ENCODE data around the gene BHLHE40.
"Not testable (repeated sequence)": the region's sequence is repeated elsewhere in the genome, so short reads cannot be mapped to it uniquely, and the experiment has no call there.

BHLHE40 gene

DNA sequence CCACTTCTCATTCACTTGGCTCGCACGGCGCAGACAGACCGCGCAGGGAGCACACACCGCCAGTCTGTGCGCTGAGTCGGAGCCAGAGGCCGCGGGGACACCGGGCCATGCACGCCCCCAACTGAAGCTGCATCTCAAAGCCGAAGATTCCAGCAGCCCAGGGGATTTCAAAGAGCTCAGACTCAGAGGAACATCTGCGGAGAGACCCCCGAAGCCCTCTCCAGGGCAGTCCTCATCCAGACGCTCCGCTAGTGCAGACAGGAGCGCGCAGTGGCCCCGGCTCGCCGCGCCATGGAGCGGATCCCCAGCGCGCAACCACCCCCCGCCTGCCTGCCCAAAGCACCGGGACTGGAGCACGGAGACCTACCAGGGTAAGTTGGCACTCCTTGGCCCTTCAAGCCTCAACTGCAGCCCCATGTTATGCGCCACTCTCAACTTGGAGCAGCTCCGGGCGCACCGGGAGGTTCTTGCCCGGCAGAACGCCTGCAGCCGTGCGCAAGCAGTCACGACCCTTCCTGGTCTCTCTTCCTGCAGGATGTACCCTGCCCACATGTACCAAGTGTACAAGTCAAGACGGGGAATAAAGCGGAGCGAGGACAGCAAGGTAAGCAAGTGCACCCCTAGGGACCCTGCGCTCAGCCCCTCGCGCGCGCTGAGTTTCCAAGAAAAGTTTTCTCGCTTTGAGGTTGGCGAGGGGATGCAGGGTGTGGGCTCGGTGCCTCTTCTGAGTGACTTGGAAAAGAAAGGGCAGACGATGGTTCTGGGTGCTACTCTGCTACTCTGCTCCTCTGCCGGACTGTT lies at the start of gene BHLHE40:
Gene BHLHE40, plus strand, starts transcription at position 10 of the 801 bp plus-strand sequence. Its CDS starts 282 bp downstream, at position 292.
- DNase-seq, result no peak

DNA sequence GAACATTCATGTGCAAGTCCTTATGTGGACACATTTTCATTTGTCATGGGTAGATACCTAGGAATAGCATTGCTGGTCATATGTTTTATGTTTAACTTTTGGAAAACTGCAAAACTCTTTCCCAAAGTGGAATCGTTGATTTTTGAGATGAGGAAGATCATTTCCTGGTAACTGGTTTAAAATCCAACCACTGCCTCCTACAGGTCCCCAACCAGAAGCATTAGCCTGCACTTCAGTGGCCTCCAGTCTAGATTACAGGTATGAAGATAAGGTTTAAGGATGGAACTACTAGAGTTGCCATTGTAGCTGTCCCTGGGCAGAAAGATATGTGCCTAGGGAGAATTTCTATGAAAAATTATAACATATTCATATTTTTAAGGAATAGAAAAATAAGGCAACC lies 48.7 kb upstream of the BHLHE40 start:
- DNase-seq, result no peak

DNA sequence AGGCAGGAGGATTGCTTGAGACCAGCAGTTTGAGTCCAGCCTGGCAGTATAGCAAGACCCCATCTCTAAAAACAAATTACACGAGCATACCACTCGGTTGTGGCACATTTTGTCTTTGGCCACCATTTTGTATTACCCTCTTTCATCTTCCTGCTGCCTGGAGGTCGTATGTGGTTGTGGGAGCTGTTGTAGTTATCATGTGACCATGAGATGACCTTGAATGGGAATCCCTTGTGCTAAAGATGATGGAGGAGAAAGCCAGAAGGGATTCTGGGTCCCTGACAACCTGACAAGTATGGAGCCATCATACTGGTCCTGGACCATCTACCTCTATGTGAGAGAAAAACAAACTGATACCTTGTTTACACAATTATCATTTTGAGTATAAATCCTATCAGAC lies 45.2 kb upstream of the BHLHE40 start:
- DNase-seq, result no peak

DNA sequence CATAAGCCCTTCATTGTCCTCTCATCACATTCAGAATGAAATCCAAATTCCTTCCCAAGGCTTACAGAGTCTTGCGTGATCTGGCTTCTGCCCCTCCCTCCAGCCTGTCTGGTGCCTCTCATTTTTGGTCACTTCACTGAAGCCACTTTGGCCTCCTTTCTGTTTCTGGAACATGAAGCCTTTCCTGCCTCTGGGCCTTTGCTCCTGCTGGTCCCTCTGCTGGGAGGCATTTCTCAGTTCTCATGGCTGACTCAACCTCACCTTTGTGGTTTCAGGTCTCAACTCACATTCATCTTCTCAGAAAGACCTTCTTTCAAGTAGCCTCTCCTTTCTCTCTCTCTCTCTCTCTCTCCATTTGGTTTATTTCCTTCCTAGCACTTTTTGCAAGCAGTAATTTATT lies 43.9 kb upstream of the BHLHE40 start:
- peak; percentile 22 for DNase-seq

DNA sequence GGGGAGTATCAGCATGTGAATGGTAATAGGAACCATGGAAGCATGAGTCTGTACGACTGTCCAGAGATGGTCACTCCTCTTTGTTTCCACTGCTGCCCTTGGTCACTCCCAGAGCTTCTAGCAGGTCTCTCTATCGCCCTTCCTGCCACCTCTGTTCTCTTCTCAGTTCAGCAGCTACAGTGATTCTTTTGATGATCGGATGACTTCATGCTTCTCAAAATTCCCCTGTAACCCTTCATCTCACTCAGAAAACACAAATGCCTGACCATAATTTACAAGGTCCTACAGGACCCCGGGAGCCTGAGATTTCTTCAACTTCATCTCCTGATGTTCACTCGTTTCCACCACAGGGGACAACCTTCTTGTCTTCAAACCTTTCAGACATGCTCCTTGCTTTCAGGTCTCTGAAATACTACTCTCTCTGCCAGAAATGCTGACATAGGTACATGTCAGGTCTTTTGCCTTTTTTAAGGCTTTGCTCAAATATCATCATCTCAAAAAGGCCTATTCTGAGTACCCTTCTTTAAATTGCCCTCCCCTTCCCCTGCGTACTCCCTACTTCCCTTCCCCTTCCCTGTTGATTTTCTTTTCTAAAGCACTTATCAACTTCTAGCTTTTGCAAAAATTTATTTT lies 42.1 kb upstream of the BHLHE40 start:
- no peak for DNase-seq

DNA sequence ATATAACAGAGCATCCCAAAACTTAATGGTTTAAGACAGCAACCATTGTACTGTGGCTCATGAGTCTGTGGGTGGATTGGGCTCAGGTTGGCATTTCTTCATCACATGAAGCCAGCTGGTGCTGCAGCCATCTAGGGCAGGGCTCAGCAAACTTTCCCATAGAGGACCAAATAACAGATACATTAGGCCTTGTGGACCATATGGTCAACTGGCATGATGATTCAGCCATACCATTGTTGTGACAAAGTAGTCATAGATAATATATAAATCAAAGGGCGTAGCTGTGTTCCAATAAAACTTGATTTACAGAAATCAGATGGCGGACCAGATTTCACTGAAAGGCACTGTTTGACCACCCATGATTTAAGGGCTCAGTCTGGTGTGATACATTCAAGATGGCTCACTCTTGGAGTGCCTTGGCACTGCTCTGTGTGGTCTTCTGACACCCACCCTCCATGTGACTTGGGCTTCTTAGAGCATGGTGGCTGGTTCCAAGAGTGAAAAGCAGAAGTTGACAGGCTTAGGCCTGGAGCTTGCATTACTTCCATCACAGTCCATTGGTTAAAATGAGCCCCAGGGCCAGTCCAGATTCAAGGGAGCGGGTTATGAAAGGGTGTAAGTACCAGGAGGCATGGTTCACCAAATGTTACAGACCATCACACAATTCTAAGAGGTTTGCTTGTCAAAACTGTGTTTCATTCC lies 40.8 kb upstream of the BHLHE40 start:
- no peak for DNase-seq

DNA sequence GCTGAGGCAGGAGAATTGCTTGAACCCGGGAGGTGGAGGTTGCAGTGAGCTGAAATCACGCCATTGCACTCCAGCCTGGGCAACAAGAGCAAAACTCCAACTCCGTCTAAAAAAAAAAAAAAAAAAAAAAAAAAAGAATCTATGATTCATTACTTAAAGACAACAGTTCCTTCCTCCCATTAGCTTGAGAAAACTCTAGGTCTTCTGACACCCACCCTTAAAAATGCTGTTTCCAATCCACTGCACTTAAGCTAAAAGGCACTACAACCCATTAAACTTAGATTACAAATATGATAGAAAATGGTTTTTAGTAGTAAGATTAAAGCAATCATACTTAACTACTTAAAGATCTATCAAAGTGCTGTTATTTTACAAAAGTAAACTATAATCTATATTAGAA lies 40.0 kb upstream of the BHLHE40 start:
- no peak for DNase-seq

DNA sequence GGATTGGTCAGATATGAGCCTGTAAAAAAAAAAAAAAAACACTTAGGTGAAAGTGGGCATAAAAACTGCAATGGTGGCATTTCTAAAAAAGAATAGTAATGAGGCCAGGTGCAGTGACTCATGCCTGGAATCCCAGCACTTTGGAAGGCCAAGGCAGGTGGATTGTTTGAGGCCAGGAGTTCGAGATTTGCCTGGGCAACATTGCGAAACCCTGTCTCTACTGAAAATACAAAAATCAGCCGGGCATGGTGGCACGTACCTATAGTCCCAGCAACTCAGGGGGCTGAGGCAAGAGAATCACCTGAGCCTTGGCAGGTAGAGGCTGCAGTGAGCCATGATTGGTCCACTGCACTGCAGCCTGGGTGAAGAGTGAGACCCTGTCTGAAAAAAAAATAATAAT lies 38.3 kb upstream of the BHLHE40 start:
- no peak for DNase-seq

DNA sequence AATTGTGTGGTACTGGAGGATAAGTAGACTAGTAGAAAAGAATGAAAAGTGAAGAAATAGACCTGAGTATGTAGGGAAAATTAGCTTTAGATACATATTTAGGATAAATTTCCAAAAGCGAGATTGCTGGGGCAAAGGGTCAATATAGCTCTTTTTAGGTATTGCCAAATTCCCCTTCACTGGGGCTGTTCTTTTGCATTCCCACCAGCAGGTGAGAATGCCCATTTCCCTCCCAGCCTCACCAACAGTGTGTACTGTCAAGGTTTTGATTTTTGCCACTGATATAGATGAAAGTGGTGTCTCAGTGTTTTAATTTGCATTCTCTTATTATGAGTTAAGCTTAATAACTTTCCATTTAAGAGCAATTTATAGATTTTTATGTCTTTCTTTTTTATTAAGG lies 35.7 kb upstream of the BHLHE40 start:
- DNase-seq, result no peak

DNA sequence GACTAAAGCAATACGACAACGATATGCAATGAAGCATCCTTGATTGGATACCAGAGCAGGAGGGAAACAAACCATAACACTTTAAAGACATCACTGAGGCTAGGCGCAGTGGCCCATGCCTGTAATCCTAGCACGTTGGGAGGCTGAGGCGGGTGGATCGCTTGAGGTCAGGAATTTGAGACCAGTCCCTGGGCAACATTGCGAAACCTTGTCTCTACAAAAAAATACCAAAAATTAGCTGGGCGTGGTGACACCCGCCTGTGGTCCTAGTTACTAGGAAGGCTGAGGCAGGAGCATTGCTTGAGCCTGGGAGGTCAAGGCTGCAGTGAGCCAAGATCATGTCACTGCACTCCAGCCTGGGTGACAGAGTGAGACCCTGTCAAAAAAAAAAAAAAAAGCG lies 33.9 kb upstream of the BHLHE40 start:
- DNase-seq, result no peak

DNA sequence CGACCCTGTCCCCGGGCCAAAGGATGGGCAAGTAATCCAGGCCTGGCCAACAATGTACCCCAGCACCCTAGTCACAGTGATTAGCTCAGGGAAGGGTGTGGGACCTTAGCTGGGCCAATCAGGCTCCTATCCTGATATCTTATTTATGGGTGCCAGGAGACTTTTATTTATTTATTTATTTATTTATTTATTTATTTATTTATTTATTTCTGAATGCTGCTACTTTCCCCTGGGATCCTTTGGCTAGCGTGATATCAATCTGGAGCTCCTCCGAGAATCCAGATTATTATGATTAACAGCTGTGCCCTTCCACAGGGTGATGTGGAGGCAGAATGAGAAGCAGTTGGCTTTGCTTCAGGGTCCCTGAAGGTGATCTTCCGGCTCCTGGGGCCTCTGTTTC lies 32.2 kb upstream of the BHLHE40 start:
- DNase-seq, result no peak

DNA sequence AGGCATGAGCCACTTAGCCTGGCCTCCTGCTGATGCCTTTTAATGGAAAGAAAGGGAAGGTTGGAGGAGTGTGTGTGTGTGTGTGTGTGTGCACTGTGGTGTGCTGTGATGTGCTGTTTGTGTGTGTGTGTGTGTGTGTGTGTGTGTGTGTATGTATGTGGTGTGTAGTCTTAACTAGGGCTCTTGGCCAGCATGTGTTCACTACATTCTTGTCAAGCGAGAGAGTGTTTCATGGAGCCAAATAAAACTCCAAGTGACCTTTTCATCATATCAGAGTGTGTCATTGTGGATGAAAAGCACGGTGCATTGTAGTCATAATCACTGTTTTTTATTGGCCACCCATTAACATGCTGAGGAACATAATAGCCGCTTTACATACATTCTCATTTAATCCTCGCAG lies 30.8 kb upstream of the BHLHE40 start:
- DNase-seq, result no peak

DNA sequence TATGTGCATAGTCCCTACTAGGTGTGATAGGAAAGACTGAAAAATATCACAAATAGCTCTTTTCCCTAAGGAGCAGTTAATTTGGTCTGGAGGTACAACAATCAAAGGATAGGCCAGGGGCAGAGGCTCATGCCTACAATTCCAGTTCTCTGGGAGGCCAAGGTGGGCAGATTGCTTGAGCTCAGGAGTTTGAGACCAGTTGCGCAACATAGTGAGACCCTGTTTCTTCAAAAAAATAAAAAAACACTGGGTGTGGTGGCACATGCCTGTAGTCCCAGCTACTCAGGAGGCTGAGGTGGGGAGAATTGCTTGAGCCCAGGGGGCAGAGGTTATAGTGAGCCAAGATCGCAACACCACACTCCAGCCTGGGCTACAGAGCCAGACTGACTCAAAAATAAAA lies 30.2 kb upstream of the BHLHE40 start:
- no peak for DNase-seq

DNA sequence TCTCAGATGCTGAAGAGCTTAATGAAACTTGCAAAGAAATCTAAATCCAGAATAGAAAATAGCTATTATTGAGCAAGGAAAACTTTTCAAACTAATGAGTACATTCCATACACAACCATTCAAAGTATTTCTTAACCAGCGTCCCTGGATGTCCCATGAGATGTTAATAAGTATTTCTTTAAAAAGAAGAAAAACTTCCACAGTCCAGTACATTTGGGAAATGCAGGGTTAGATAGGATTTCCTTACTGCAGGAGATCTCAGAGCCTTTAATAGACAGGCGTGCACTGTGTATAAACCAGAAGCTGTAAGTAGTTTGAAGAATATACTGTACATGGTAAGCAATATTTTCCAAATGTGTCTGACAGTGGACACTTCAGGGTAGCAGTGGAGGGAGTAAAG lies 29.6 kb upstream of the BHLHE40 start:
- DNase-seq, result no peak

DNA sequence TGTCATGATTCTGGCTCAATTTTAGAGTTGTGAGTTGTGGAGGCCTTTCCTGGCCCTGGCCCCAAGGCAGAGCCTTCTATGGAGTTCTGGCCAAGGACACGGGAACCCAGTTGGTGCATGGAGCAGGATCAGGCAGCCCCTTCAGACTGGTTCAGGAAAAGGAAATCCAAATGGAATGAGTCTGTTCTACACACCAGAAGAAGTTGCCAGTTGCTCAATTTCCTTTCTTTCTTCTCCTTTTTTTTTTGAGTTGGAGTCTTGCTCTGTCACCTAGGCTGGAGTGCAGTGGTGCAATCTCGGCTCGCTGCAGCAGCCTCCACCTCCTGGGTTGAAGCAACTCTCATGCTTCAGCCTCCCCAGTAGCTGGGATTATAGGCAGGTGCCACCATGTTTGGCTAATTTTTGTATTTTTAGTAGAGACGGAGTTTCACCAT lies 28.9 kb upstream of the BHLHE40 start:
- DNase-seq, result no peak

DNA sequence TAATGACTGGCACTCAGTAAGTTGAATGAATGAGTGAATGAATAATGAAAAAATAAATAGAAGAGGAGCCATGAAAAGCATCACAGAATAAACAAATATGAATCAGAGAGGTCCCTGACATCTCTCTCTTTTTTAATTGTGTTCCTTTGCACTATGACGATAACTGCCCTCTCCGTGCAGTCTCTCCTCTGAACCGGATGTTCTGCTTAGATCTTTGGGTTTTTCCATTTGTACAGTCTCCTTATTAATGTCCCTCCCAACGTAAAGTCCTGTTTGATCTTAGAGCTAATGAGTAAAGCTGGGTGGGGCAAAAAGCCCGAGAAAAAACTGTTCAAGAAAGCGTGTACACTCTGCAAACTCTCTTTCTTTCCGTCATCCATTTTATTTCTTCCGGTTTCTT lies 28.3 kb upstream of the BHLHE40 start:
- DNase-seq, result no peak

DNA sequence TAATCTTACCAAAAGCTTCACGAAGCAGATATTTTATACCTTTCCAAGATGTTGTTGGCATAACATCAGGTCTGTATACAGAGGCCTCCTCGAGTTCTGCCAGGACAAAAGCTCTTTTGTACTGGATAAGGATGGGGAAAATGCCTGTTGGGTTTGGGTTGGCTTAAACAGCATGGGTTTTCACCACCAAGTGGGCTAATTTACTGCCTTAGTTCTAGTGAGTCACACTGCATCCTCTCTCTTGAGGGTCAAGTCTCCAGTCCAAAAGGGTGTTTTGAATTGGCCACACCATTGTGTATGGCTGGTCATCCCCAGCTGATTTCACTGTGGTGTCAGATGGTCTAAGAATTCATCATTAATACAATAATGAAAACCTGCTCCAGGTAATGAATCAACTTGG lies 26.1 kb upstream of the BHLHE40 start:
- no peak for DNase-seq

DNA sequence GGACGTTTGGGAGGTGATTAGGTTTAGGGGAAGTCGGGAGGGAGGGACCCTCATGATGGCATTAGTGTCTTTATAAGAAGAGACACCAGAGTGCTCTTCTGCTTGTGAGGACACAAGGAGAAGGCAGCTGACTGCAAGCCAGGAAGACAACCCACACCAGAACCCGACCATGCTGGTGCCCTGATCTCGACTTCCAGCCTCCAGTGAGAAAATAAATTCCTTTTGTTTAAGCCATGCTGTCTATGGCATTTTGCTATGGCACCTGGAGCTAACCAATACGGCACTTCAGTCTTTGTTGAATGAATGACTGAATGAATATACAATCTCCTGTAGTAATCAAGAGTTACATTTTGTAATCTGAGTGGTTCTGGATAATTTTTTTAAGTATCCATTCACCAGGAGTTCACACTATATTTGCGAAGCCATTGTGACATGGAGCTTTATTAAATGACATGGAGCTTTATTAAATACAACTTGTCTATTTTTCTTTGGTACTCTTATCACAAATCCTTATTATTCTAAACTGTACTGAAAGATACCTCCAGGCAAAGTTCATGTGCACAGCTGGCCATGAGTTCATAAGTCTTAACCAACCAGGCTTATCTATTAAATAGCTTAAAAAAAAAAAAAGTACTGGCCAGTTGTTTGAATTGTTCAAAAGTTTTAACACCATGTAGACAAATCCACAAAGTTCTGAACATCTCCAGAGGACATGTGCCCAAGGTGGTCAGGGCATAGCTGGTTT lies 24.8 kb upstream of the BHLHE40 start:
- DNase-seq, result no peak

DNA sequence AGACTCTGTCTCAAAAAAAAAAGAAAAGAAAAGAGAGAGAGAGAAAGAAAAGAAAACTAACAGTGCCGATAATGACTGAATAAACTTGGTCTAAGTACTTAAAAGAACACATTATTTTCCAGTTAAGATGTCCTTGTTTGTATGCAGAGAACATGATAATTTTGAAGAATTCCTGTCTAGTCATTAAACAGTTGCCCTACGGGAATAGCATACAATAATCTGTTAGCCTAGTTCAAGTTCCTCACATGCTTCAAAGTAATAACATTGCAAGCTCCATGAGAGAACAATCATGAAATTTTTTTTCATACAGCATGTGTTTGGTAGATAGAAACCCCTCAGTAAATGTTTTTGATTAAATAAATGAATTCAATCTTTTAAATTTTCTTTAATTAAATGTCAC lies 23.1 kb upstream of the BHLHE40 start:
- no peak for DNase-seq

DNA sequence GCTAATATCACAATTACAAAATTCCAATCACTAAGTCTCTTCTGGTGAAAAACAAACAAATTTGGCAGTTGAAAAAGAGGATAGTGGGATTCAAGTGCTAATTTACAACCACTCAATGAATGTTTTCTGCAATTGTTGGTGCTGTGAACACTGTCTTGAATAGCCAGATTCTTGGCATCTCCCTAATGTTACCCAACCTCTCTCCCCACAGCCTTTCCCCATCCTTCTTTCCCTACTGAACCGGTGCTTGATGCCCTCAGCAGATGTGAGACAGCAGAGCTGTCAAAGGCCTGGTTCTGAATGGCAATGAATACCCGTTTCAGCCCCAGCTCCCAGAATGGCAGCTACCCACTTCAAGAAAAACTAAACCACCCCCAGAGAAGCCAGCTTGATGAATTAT lies 22.5 kb upstream of the BHLHE40 start:
- DNase-seq, result no peak

DNA sequence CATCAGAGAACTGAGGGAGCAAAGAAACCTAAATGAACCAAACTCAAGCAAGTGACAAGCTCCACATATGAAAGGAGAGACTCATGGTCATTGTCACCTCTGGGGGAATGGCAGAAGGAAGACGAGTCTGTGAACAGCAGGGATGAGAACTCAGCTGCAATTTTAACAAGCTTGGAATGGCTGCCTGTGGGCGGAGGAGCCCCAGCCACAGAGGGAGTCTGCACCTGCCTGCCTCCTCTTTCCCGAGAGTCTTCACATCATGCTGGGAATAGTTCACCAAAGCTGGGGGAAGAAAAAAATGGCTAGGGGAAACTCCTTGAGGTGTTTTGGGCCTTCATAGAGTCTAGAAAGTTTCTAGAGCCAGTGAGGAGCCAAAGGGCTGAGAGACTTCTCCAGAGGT lies 21.3 kb upstream of the BHLHE40 start:
- no peak for DNase-seq

DNA sequence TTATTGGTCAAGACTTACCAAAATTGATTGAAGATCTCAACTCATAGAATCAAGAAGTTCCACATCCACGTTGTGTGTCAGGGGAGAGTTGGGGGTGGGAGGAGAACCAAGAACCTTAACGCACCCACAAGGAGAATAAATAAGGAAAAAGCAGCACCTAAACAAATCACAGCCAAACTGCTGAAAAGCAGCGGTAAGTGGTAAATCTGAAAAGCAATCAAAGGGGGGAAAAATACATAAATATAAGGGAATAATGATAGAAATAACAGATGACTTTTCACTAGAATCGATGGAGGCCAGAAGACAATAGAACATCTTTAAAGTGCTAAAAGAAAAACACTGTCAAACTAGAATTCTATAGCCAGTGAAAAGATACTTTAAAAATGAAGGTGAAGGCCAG lies 20.1 kb upstream of the BHLHE40 start:
- DNase-seq, result no peak

DNA sequence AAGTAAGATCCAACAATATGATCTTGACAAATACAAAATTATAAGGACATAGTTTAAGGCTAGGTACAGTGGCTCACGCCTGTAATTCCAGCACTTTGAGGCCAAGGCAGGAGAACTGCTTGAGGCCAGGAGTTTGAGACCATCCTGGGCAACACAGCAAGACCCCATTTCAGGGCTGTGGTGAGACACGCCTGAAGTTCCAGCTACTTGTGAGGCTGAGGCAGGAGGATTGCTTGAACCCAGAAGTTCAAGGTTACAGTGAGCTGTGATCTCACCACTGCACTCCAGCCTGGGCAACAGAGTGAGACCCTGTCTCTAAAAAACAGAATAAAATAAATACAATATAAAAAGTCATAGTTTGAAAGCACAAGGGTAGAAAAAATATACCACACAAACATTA lies 17.4 kb upstream of the BHLHE40 start:
- not testable (repeated sequence) for DNase-seq

Measured in stimulated activated CD4-positive, alpha-beta T cell treated with anti-CD3 and anti-CD28 coated beads, Interleukin-15, amount 100 ng/mL, for 24 hours (primary cell).